PC-9 (cell line): ENCODE measurements around the gene PDE4D. TPM values are rescaled to one million over a fixed set of nuclear protein-coding genes. Genes with fewer than 3 reads are reported as not detected.

Experiments used
- BruUV-seq: library from RNA; stranded (reverse); fragments of 400-500 nt; replicated peaks from 2 replicates; lab custom pipeline; 2021; lab: Mats Ljungman, UMichigan
- CTCF ChIA-PET: fragments of 300-600 bp; sonication (Branson Sonifier 250); formaldehyde crosslinking; loops from one replicate; lab custom pipeline; 2022; ENCODE audit warnings: antibody characterized with exemption; lab: Charles Lee
- POLR2A ChIA-PET: fragments of 300-600 bp; sonication (Branson Sonifier 250); formaldehyde crosslinking; loops from one replicate; lab custom pipeline; 2022; ENCODE audit warnings: antibody characterized with exemption; ENCODE audit not compliant: unreplicated experiment; lab: Charles Lee
- DNase-seq, 2 experiments: peaks; one replicate each; pipeline versions ENCODE4 v3.0.0 to v3.0.0-alpha.2; 2015 to 2022; ENCODE audit warnings: mixed read lengths in 1 of 2
- H2AFZ ChIP-seq: fragments of 200-600 bp; sonication (generic); 2 replicates; pipeline ENCODE4 v1.8.1; 2017; ENCODE audit warnings: antibody characterized with exemption
- H3F3A ChIP-seq: fragments of 200-600 bp; sonication (generic); 2 replicates; pipeline ENCODE4 v1.8.1; 2017; ENCODE audit warnings: antibody characterized with exemption, mild to moderate bottlenecking, low read depth; ENCODE audit not compliant: insufficient read depth
- H3K27ac ChIP-seq: fragments of 200-600 bp; sonication (generic); 2 replicates; pipeline ENCODE4 v1.6.1; 2016; ENCODE audit warnings: mixed run types
- H3K27me3 ChIP-seq: fragments of 200-600 bp; sonication (generic); 2 replicates; pipeline ENCODE4 v1.6.1; 2016; ENCODE audit warnings: low read depth, mixed run types; ENCODE audit not compliant: insufficient read depth
- H3K36me3 ChIP-seq: fragments of 200-600 bp; sonication (generic); 2 replicates; pipeline ENCODE4 v1.6.1; 2016; ENCODE audit warnings: low read depth, mixed run types
- H3K4me1 ChIP-seq: fragments of 200-600 bp; sonication (generic); replicated peaks from 2 replicates; pipeline ENCODE4 v1.6.1; 2016; ENCODE audit warnings: mixed run types; ENCODE audit not compliant: insufficient read depth
- H3K4me2 ChIP-seq: fragments of 200-600 bp; sonication (generic); 2 replicates; pipeline ENCODE4 v1.6.1; 2017; ENCODE audit warnings: mixed run types
- H3K4me3 ChIP-seq: fragments of 200-600 bp; sonication (generic); 2 replicates; pipeline ENCODE4 v1.6.1; 2016; ENCODE audit warnings: mixed run types
- H3K79me2 ChIP-seq: fragments of 200-600 bp; sonication (generic); 2 replicates; pipeline ENCODE4 v1.6.1; 2017; ENCODE audit warnings: low read depth, mixed run types
- H3K9me2 ChIP-seq: fragments of 200-600 bp; sonication (generic); 2 replicates; pipeline ENCODE4 v1.8.1; 2017; ENCODE audit warnings: mild to moderate bottlenecking; ENCODE audit not compliant: insufficient read depth
- H3K9me3 ChIP-seq: fragments of 200-600 bp; sonication (generic); 2 replicates; pipeline ENCODE4 v1.8.1; 2016; ENCODE audit warnings: low read depth; ENCODE audit not compliant: insufficient read depth
- H4K20me1 ChIP-seq: fragments of 200-600 bp; sonication (generic); 2 replicates; pipeline ENCODE4 v1.8.1; 2017; ENCODE audit not compliant: insufficient read depth
- CTCF ChIP-seq: fragments of 200-600 bp; sonication (generic); conservative IDR thresholded peaks from 2 replicates; pipeline ENCODE4 v1.6.1; 2017; ENCODE audit warnings: mixed run types, antibody characterized with exemption, mild to moderate bottlenecking, moderate library complexity
- EZH2 ChIP-seq: fragments of 200-600 bp; sonication (generic); IDR thresholded peaks from 2 replicates; pipeline ENCODE4 v1.8.0; 2017; ENCODE audit warnings: antibody characterized with exemption, low read depth
- intact Hi-C: fragments of 100-400 bp; cut with micrococcal nuclease; formaldehyde crosslinking; loops from one replicate; pipeline ENCODE4 v1.10.0; 2022; ENCODE audit not compliant: unreplicated experiment
- total RNA-seq: library from RNA; stranded (reverse); gene quantifications from 2 replicates; pipeline ENCODE4 v1.2.3, GENCODE V29; 2021

Gene PDE4D
- total RNA-seq, 1 experiment from 2014 or later, result 9.8 TPM

DNA sequence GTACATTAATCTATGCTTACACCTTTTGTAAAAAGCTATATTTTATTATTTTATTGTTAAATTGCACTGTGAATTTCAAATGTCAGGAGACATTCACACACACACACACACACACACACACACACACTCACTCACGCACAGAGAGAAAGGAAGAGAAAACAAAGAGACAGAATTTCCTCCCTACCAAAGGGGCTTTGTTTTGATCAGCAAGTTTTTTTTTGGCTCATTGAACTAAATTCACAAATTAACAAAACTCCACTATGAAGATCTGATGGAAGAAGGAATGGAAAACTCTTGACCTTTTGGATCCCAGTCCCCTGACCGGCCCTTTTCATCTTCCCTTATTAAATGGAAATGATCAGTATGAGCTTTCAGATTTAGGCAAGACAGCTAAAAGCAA is 161.2 kb downstream of the PDE4D start:
- intact Hi-C loops, result no loop called here
- Histone ChIP-seq H3K79me2 (no peaks in the 10 kb centered on the region), H4K20me1 (no peaks in the 10 kb centered on the region), H2AFZ (no peak overlapping the region), H3K4me3 (no peak overlapping the region), H3K27ac (no peak overlapping the region), H3K9me2 (no peaks in the 10 kb centered on the region), H3K36me3 (no peaks in the 10 kb centered on the region), H3K4me1 (no peaks in the 10 kb centered on the region), H3F3A (no peaks in the 10 kb centered on the region; the same call in 1 of the 2 replicates), H3K4me2 (no peak overlapping the region), H3K9me3 (no peaks in the 10 kb centered on the region), H3K27me3 (no peaks in the 10 kb centered on the region)
- no peak for DNase-seq
- BruUV-seq, result no TSS peak
- ChIA-PET CTCF (no interaction called here), POLR2A (no interaction called here)
- no peak for TF ChIP-seq EZH2
- no peak for TF ChIP-seq CTCF

DNA sequence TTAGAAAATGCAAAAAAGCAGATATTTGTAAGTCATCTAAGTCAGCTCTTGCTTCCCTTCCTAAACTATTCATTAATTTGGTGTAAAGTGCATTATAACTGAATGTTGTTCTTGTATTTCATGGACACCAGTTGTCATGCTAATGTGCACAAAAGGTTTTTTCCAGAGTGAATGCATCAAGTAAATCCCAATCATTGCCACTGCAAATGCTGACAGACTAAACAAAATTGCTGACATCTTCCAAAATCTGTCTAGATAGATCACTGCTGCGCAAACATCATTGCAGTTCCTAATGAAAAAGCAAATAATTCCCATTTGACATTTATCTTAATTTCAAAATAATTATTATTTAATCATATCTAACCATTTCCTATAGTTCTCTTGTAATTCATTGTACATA is 161.7 kb downstream of the PDE4D start:
- Histone ChIP-seq H3K9me3 (no peaks in the 10 kb centered on the region), H3K4me1 (no peaks in the 10 kb centered on the region), H3K9me2 (no peaks in the 10 kb centered on the region), H3K4me3 (no peak overlapping the region), H4K20me1 (no peaks in the 10 kb centered on the region), H2AFZ (no peak overlapping the region), H3K79me2 (no peaks in the 10 kb centered on the region), H3K36me3 (no peaks in the 10 kb centered on the region), H3F3A (no peaks in the 10 kb centered on the region; the same call in 1 of the 2 replicates), H3K27me3 (no peaks in the 10 kb centered on the region), H3K27ac (no peak overlapping the region), H3K4me2 (no peak overlapping the region)
- DNase-seq, result no peak
- POLR2A ChIA-PET, result no interaction called here
- BruUV-seq, result no TSS peak
- no peak for TF ChIP-seq EZH2
- intact Hi-C loops, result no loop called here
- CTCF ChIA-PET, result no interaction called here

- H3K9me3 ChIP-seq, result no peaks in the 10 kb centered on the region
- POLR2A ChIA-PET, result no interaction called here
- no peak overlapping the region for H2AFZ ChIP-seq
- H3K9me2 ChIP-seq, result no peaks in the 10 kb centered on the region
- CTCF ChIA-PET, result no interaction called here
- no peaks in the 10 kb centered on the region for H4K20me1 ChIP-seq
- BruUV-seq, result no TSS peak
- no peaks in the 10 kb centered on the region for H3K36me3 ChIP-seq
- intact Hi-C loops, result no loop called here
- no peak for DNase-seq
- H3K4me2 ChIP-seq, result no peak overlapping the region
- H3K4me3 ChIP-seq, result no peak overlapping the region
- H3K27ac ChIP-seq, result no peak overlapping the region
- H3K27me3 ChIP-seq, result no peaks in the 10 kb centered on the region
- no peaks in the 10 kb centered on the region for H3K4me1 ChIP-seq
- no peaks in the 10 kb centered on the region; the same call in 1 of the 2 replicates for H3F3A ChIP-seq
- TF ChIP-seq CTCF (no peak), EZH2 (no peak)
- H3K79me2 ChIP-seq, result no peaks in the 10 kb centered on the region
Observed at GRCh38 chr5:59729820-59730219, 163.7 kb downstream of the PDE4D start.

- H4K20me1 ChIP-seq, result no peaks in the 10 kb centered on the region
- ChIA-PET CTCF (no interaction called here), POLR2A (no interaction called here)
- H3K9me2 ChIP-seq, result no peaks in the 10 kb centered on the region
- H3K4me3 ChIP-seq, result no peak overlapping the region
- no peak overlapping the region for H3K4me2 ChIP-seq
- H3K4me1 ChIP-seq, result no peaks in the 10 kb centered on the region
- no TSS peak for BruUV-seq
- no peaks in the 10 kb centered on the region; the same call in 1 of the 2 replicates for H3F3A ChIP-seq
- TF ChIP-seq CTCF, result no peak
- no peak for TF ChIP-seq EZH2
- H3K79me2 ChIP-seq, result no peaks in the 10 kb centered on the region
- no peak overlapping the region for H3K27ac ChIP-seq
- no peak overlapping the region for H2AFZ ChIP-seq
- no peaks in the 10 kb centered on the region for H3K27me3 ChIP-seq
- no peak for DNase-seq
- intact Hi-C loops, result no loop called here
- H3K9me3 ChIP-seq, result no peaks in the 10 kb centered on the region
- no peaks in the 10 kb centered on the region for H3K36me3 ChIP-seq
Observed at GRCh38 chr5:59729357-59729756, 164.2 kb downstream of the PDE4D start.
